Choroid plexus epithelial cell (primary cell): ENCODE results near the gene VAV2.

Experiments used
- DNase-seq: peaks from one replicate; pipeline ENCODE4 v3.0.0-alpha.2; 2010; ENCODE audit warnings: low read depth
- H3K4me3 ChIP-seq: 2 replicates; pipeline ENCODE4 v1.5.1; 2011; ENCODE audit warnings: low read depth, mild to moderate bottlenecking, control low read depth, low read length, moderate library complexity
- TF ChIP-seq, protein P1 (sequence below): conservative IDR thresholded peaks from 2 replicates; pipeline ENCODE4 v1.5.1; 2011; ENCODE audit warnings: low read depth, mild to moderate bottlenecking, control low read depth, inconsistent platforms, low read length, moderate library complexity

Gene VAV2

GRCh38 chr9:133810556-133811195 lies 181.4 kb downstream of the VAV2 start:
- DNase-seq = no peak
- TF ChIP-seq, protein P1, sequence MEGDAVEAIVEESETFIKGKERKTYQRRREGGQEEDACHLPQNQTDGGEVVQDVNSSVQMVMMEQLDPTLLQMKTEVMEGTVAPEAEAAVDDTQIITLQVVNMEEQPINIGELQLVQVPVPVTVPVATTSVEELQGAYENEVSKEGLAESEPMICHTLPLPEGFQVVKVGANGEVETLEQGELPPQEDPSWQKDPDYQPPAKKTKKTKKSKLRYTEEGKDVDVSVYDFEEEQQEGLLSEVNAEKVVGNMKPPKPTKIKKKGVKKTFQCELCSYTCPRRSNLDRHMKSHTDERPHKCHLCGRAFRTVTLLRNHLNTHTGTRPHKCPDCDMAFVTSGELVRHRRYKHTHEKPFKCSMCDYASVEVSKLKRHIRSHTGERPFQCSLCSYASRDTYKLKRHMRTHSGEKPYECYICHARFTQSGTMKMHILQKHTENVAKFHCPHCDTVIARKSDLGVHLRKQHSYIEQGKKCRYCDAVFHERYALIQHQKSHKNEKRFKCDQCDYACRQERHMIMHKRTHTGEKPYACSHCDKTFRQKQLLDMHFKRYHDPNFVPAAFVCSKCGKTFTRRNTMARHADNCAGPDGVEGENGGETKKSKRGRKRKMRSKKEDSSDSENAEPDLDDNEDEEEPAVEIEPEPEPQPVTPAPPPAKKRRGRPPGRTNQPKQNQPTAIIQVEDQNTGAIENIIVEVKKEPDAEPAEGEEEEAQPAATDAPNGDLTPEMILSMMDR = no peak

GRCh38 chr9:133809335-133809734 lies 182.8 kb downstream of the VAV2 start:
- TF ChIP-seq, protein P1 = no peak

More at GRCh38 chr9:133810556-133811195, 181.4 kb downstream of the VAV2 start:
- no peak overlapping the region for H3K4me3 ChIP-seq

DNA sequence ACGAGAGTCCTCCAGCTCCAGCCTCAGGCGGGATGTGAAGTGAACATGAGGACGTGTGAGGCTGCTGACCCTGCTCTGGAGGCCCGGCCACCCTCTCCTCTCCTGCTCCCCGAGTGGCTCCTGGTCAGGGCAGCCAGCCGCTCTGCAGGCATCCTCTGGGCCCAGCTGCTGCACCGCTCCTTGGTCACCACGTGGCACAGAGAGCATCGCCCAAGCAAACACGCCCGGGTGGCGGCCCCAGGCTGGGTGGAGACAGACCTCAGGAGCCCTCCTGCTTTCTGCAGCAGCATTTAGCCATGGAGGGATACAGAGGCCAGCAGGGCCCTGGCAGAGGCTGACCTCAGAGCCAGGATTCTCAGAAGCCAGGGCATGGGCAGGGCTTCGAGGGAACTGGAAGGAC lies 184.3 kb downstream of the VAV2 start:
- H3K4me3 ChIP-seq = no peak overlapping the region
- no peak for DNase-seq
- TF ChIP-seq, protein P1 = no peak

More at GRCh38 chr9:133809335-133809734, 182.8 kb downstream of the VAV2 start:
- H3K4me3 ChIP-seq = no peak overlapping the region
- no peak for DNase-seq

DNA sequence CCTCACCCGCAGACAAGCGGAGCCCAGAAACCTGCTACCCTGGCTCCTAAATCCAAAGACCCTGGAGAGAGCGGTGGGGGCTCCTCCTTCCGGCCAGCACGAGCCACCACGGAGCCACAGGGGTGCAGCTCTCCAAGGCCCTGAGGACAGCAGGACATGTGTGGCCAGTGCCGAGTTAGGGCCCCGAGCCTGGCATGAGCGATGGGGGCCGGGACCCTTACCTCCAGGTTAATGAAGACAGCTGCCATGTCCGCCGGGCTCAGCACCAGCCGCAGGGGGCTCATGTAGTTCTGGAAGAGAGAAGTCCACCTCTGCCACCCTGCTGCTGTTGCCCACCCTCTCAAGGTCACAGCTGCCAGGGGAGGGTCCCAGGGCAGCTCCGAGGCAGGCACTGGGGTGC lies 185.1 kb downstream of the VAV2 start:
- TF ChIP-seq, protein P1 = no peak
- no peak for DNase-seq
- H3K4me3 ChIP-seq = no peak overlapping the region

GRCh38 chr9:133806623-133807010 lies 185.5 kb downstream of the VAV2 start:
- TF ChIP-seq, protein P1 = no peak
- no peak overlapping the region for H3K4me3 ChIP-seq
- DNase-seq = no peak

GRCh38 chr9:133805876-133806622 lies 186.1 kb downstream of the VAV2 start:
- no peak overlapping the region for H3K4me3 ChIP-seq
- no peak for DNase-seq
- TF ChIP-seq, protein P1 = no peak

- no peak for DNase-seq
- TF ChIP-seq, protein P1 = no peak
- H3K4me3 ChIP-seq = no peak overlapping the region
Observed at GRCh38 chr9:133804199-133804598, 187.9 kb downstream of the VAV2 start.
